Lung (tissue), 12 donors: ENCODE measurements around the gene RPP38. TPM values are rescaled to one million over a fixed set of nuclear protein-coding genes. Genes with fewer than 3 reads are reported as not detected.

Experiments
- ATAC-seq: fragments of 200-7000 bp; cut with Tn5 transposase; one replicate; pipeline ENCODE4 v1.9.1; 2020; ENCODE audit warnings: moderate number of reproducible peaks; ENCODE audit not compliant: insufficient read depth, low FRiP score
- DNase-seq, 3 donors: peaks; one replicate each; pipeline ENCODE4 v3.0.0-alpha.2; 2013 to 2017
- H3K27ac ChIP-seq, 2 donors: one replicate each; pipeline ENCODE4 v1.5.1; 2013; ENCODE audit warnings: mild to moderate bottlenecking in 2 of 2, moderate library complexity in 2 of 2, control low read depth in 1 of 2, inconsistent platforms in 1 of 2, low read depth in 1 of 2, low read length in 1 of 2
- H3K27me3 ChIP-seq, 3 donors: one replicate each; pipeline ENCODE4 v1.5.1; 2013; ENCODE audit warnings: low read length in 2 of 3; ENCODE audit not compliant: control insufficient read depth in 3 of 3, insufficient read depth in 3 of 3
- H3K36me3 ChIP-seq, 4 donors: one replicate each; pipeline ENCODE4 v1.5.1; 2013; ENCODE audit warnings: low read length in 4 of 4, mild to moderate bottlenecking in 1 of 4, moderate library complexity in 1 of 4; ENCODE audit not compliant: control insufficient read depth in 4 of 4, insufficient read depth in 4 of 4
- H3K4me1 ChIP-seq, 5 donors: one replicate each; pipeline ENCODE4 v1.5.1; 2013; ENCODE audit warnings: low read length in 5 of 5, mild to moderate bottlenecking in 2 of 5, moderate library complexity in 1 of 5; ENCODE audit not compliant: control insufficient read depth in 5 of 5, insufficient read depth in 5 of 5
- H3K4me3 ChIP-seq: one replicate; pipeline ENCODE4 v1.5.1; 2013; ENCODE audit warnings: mild to moderate bottlenecking, control low read depth, moderate library complexity
- H3K9ac ChIP-seq, 2 donors: one replicate each; pipeline ENCODE4 v1.5.1; 2013; ENCODE audit warnings: low read length in 2 of 2, control low read depth in 1 of 2; ENCODE audit not compliant: insufficient read depth in 1 of 2
- H3K9me3 ChIP-seq, 4 donors: one replicate each; pipeline ENCODE4 v1.5.1; 2013; ENCODE audit warnings: low read length in 3 of 4, mild to moderate bottlenecking in 1 of 4, moderate library complexity in 1 of 4; ENCODE audit not compliant: control insufficient read depth in 4 of 4, insufficient read depth in 3 of 4
- WGBS, 2 donors: extraction: QIAGEN DNeasy Blood & Tissue Kit; methylation state at CpG; one replicate each; pipeline ENCODE4 v1.1.7; 2013; 5-methylcytosine and 5-hydroxymethylcytosine counted together
- polyA plus RNA-seq, 2 donors: library from polyadenylated mRNA; stranded (reverse); fragments of 200-250 nt; gene quantifications; one replicate each; pipeline ENCODE4 v1.2.1, GENCODE V29; 2013
- total RNA-seq, 2 donors: library from RNA; depleted of rRNA in 1 of 2; stranded (reverse); fragments of >200 nt in 1 of 2; gene quantifications; one replicate each; pipeline ENCODE4 v1.2.1, GENCODE V29; 2014 to 2021
- TF ChIP-seq, protein P1 (sequence below): IDR thresholded peaks from 2 replicates; pipeline ENCODE4 v1.5.1; 2012; ENCODE audit warnings: mild to moderate bottlenecking; ENCODE audit errors: control extremely low read depth, extremely low read depth
- donor health status: control.
- donor health status: control.
- donor health status: Bipolar disorder and iron deficiency.
- donor health status: healthy.
- donor health status: DM: yes; HTN: yes; CAD: no.

Gene RPP38
- total and polyA plus RNA-seq, 4 donors = 10.2 to 25.5 (median 18.1) TPM

DNA sequence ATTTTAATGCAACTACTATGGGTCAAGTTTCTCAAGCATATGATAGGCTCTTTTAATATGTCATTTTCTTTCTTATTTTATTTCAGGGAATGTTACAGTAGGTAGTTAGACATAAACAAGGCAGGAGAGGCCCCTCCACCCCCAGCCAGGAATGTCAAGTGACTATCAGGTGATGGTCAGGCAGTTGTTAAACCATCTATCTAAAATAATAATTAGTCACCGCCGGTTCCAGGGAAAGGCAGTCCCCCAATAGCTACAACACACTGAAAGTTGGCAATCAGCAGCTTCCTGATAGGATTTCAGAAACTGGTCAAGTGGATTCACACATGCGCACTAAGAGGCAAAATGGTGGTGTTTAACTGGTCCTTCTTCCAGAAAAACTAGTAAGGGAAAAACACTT lies 44.1 kb upstream of the RPP38 start:
- Histone ChIP-seq H3K4me3 (no peak overlapping the region), H3K9me3 (no peaks in the 10 kb centered on the region), H3K36me3 (no peaks in the 10 kb centered on the region), H3K27ac (no peak overlapping the region), H3K4me1 (no peaks in the 10 kb centered on the region), H3K9ac (no peak overlapping the region), H3K27me3 (peaks cover 0 to 3% (median 0%) of the 10 kb centered on the region in 3 donors)
- DNase-seq (no peak), ATAC-seq (no peak)
- WGBS, 2 donors = 63 to 86% methylated on average over 3 of the region's 3 CpGs
- TF ChIP-seq, protein P1, sequence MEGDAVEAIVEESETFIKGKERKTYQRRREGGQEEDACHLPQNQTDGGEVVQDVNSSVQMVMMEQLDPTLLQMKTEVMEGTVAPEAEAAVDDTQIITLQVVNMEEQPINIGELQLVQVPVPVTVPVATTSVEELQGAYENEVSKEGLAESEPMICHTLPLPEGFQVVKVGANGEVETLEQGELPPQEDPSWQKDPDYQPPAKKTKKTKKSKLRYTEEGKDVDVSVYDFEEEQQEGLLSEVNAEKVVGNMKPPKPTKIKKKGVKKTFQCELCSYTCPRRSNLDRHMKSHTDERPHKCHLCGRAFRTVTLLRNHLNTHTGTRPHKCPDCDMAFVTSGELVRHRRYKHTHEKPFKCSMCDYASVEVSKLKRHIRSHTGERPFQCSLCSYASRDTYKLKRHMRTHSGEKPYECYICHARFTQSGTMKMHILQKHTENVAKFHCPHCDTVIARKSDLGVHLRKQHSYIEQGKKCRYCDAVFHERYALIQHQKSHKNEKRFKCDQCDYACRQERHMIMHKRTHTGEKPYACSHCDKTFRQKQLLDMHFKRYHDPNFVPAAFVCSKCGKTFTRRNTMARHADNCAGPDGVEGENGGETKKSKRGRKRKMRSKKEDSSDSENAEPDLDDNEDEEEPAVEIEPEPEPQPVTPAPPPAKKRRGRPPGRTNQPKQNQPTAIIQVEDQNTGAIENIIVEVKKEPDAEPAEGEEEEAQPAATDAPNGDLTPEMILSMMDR = no peak

DNA sequence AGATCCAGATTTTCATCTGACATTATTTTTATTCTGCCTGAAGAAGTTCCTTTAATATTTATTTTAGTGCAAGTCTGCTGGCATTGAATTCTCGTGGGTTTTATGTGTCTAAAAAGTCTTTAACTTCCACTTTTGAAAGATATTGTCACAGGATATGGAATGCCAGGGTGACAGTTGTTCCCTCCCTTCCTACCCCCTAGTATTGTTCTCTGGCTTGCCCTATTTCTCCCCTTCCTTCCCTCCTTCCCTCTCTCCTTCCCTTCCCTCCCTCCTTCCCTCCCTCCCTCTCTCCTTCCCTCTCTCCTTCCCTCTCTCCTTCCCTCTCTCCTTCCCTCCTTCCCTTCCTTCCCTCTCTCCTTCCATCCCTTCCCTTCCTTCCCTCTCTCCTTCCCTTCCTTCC lies 38.5 kb upstream of the RPP38 start:
- DNase-seq (no peak), ATAC-seq (no peak)
- no peaks in the 10 kb centered on the region for H3K9me3 ChIP-seq
- 48 to 52% methylated on average over 1 of the region's 1 CpG for WGBS, 2 donors
- no peak overlapping the region for H3K4me3 ChIP-seq
- TF ChIP-seq, protein P1 = no peak
- no peaks in the 10 kb centered on the region for H3K36me3 ChIP-seq
- no peaks in the 10 kb centered on the region for H3K4me1 ChIP-seq
- no peak overlapping the region for H3K27ac ChIP-seq
- H3K27me3 ChIP-seq = no peaks in the 10 kb centered on the region
- H3K9ac ChIP-seq = no peak overlapping the region

DNA sequence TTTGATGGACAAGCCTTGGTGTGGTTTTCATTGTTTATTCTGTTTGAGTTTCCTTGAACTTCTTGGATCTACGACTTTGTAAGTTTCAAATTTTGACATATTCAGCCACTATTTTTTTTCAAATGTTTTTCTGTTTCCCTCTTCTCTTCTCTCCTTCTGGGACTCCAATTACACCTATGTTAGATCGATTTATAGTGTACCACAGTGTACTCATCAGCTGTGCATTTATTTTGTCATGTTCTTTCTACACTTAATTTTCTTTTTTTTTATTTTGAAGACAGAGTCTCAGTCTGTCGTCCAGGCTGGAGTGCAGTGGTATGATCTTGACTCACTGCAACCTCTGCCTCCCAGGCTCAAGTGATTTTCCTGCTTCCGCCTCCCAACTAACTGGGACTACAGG lies 37.2 kb upstream of the RPP38 start:
- Histone ChIP-seq H3K9me3 (peaks cover 0 to 1% (median 0%) of the 10 kb centered on the region in 4 donors), H3K4me1 (no peaks in the 10 kb centered on the region), H3K9ac (no peak overlapping the region), H3K27me3 (no peaks in the 10 kb centered on the region), H3K27ac (no peak overlapping the region), H3K36me3 (no peaks in the 10 kb centered on the region), H3K4me3 (no peak overlapping the region)
- DNase-seq (no peak), ATAC-seq (no peak)
- TF ChIP-seq, protein P1 = no peak
- 81 to 82% methylated on average over 4 of the region's 4 CpGs for WGBS, 2 donors

DNA sequence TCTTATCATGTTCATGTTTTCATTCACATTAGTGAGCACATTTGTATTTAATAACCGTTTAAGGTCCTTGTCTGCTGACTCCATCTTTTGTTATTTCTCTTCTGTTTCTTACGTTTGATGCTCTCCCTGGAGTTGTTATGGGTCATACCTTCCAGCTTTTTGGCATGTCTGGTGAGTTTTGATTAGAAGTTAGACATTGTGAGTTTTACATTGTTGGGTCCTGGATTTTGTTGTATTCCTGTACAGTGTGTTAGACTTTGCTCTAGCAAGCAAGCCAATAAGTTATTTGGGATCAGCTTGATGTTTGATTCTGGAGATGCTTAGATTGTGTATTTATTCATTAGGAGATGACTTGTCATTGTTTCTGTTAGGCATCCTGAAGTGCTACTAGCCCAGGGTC lies 36.5 kb upstream of the RPP38 start:
- WGBS, 2 donors = 85 to 90% methylated on average over 2 of the region's 2 CpGs
- H3K4me3 ChIP-seq = no peak overlapping the region
- TF ChIP-seq, protein P1 = no peak
- no peak overlapping the region for H3K27ac ChIP-seq
- DNase-seq (no peak), ATAC-seq (no peak)
- H3K4me1 ChIP-seq = no peaks in the 10 kb centered on the region
- peaks cover 0 to 7% (median 2%) of the 10 kb centered on the region in 4 donors for H3K9me3 ChIP-seq
- no peaks in the 10 kb centered on the region for H3K36me3 ChIP-seq
- H3K9ac ChIP-seq = no peak overlapping the region
- no peaks in the 10 kb centered on the region for H3K27me3 ChIP-seq
